ENCODE results near the gene GNB1.
A peak's percentile ranks its signal among the peaks of the same experiment; 100 is the strongest.
"Not testable (repeated sequence)": the region's sequence is repeated elsewhere in the genome, so short reads cannot be mapped to it uniquely, and the experiment has no call there.

GNB1 gene

DNA sequence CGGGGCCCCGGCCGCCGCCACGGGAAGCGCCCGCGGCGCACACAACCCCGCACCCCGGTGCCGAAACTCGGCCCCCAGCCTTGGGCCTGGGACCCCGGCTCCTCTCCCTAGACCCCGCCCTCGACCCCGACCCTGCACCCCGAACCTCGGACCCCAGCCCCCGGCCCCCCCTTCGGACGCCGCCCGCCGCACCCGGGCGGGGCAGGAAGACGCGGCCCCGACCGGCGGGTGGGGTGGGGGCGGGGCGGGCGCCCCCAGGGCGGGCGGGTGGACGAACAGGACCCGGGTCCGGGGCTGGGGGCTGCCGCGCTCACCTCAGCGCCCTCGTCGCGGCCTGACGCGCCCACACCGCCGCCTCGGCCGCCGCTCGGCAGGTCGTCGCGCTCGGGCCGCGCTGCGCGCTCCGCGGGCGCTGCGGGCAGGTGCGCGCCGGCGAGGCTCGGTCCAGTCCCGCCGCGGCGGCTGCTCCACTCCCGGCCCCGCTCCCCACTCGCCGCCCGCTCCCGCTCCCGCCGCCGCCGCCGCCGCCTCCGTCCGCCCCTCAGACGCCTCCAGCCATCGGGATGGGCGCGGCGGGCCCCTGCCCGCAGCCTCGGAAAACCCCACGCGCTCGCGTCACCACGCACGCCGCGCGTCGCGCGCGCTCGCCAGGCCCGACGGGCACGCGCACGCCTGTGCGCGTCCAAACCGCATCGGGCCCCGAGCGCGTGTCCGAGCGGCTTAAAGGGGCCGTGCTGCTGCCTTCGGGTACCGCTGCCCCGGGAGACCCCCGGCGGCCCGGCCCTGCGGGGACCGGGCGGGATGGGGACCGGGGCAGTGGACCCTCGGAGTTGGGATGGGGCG is at the start of gene GNB1:
GNB1 (minus strand) TSS at position 582 of the 843 bp plus-strand sequence. CDS start 65,634 bp downstream, outside the sequence.
- intact Hi-C loops (cut with DNase I), result loop anchor here (2.0 to 5.0 kb wide), 3 partner anchors 18 to 112 kb away; partner anchors contain the start of gene NADK
- peak; percentile 74 to 98 (median 83) for DNase-seq

GRCh38 chr1:1940123-1940425 is 49.2 kb upstream of the GNB1 start:
- intact Hi-C loops (cut with DNase I), result loop anchor here (5.0 kb wide), 1 partner anchor 102 kb away; no protein-coding TSS in a partner anchor
- DNase-seq, result peak in 1 of 10 donors; percentile 51

DNA sequence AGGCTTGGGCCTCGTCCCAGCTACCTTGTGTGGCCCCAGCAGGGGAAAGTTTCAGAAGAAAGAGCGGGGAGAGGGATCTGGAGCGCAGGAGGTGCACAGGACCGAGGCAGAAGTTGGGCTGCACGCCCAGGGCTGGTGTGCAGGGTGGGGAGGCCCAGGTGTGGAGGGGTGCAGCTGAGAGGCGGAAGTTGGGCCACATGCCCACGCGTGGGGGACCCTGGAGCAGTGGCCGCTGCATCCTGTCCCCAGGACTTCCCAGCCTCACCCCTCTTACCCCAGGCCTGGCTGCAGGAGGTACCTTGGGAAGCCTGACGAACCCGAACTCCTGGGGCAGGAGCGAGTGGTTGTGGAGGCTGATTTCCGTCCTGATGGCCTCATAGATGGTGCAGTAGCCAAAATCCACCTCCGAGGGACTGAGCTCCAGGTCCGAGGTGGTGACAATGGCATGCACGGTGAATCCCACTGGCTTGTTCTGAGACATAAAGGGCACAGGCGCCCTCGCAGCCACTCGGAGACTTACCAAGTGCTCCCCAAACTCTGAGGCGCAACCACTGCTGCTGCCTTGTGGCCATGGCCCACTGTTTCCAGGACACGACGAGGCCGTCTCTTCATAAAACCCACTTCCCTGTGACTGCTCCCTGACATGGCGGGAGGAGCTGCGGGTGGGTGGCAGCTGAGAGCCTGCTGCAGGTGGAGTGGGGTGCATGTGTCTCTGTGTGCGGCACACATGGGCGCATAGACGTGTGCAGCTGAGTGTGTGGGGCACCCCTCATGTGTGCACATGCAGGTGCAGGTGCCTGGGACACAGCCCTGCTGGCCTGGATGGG is 48.6 kb upstream of the GNB1 start:
- peak in 2 of 10 donors; percentile 50 to 77 for DNase-seq
- intact Hi-C loops (cut with DNase I), result loop anchor here (5.0 kb wide), 1 partner anchor 103 kb away; no protein-coding TSS in a partner anchor

DNA sequence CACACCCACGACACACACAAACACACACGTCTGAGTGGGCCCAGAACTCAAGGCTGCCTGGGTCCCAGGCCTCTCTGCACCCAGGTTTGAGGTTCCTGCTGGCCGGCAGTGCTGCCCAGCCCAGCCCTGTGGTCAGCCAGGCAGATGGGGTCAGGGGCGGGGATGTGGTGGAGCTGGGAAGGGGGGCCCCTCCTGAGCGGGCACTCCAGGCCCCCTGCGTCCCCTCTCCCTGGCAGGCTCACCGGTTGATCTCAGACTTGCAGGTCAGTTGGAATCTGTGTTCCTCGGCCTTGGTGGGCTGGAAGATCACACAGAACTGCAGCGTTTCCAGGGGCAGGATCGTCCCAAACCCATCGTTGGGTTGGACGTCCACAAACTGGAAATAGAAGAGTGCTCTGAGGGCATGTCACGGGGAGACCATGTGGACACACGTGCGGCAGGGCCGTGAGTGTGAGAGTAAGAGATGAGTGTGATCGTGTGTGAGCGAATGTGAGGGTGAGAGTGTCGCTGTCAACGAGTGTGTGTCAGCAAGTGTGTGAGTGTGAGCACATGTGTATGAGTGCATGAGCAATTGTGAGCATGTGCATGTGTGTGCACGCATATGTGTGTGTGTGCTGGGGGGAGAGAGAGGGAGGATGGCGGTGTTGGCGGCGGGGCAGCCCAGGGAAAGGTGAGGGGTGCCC is 47.9 kb upstream of the GNB1 start:
- intact Hi-C loops (cut with DNase I), result no loop called here
- DNase-seq, result peak in 2 of 10 donors; percentile 51 to 65

DNA sequence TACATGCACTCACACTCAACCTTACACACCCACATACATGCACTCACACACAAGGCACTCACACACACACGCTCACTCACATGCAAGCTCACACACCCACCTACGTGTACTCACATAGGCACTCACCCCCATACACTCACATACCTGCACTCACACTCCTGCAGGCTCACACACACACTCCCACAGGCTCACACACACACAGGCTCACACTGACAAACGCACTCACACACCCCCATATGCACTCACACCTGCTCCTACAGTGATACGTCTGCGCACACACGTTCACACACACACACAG is 47.3 kb upstream of the GNB1 start:
- intact Hi-C loops (cut with DNase I), result no loop called here
- DNase-seq, result no peak

DNA sequence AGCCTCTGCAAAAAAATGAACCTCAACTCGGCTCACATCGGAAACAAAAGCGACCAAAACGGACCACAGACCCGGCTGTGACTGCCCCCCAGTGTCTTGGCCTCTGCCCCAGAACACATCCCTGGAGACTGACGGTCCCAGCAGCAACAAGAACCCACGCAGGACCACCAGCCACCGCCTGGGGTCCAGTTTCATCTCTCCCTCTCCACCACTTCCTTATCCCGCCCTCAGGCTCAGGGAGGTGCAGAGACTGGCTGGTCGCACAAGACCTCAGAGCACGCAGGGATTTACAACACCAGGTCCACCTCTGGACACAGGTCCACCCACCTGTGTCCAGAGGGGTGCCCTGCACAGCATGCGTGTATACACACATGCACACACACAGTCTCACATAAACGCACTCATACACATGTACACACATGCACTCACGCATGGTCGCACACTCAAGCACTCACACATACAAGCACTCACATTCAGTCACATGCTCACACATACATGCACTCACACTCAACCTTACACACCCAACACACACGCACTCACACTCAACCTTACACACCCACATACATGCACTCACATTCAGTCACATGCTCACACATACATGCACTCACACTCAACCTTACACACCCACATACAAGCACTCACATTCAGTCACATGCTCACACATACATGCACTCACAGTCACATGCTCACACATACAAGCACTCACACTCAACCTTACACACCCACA is 46.8 kb upstream of the GNB1 start:
- DNase-seq, result peak in 2 of 10 donors; percentile 41 to 59
- intact Hi-C loops (cut with DNase I), result no loop called here

DNA sequence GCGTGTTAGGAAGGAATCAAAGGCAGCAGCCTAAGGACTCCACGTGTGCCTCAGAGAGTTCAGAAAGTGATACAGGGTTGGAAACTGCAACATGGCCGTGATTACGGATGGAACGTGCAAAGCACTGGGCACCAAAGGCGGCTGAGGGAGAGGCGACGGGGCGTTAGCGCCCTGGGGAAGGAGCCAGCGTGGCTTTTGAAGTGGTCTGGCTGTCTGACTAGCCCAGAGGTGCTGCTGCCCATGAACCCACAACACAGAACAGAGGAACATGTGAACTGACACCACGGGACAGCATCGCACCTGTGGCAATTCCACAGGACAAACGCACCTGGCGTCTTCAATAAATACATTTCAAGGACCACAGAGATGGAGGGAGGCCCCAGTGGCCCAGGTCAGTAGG is 46.2 kb upstream of the GNB1 start:
- intact Hi-C loops (cut with DNase I), result no loop called here
- DNase-seq, result peak in 1 of 10 donors; percentile 30

DNA sequence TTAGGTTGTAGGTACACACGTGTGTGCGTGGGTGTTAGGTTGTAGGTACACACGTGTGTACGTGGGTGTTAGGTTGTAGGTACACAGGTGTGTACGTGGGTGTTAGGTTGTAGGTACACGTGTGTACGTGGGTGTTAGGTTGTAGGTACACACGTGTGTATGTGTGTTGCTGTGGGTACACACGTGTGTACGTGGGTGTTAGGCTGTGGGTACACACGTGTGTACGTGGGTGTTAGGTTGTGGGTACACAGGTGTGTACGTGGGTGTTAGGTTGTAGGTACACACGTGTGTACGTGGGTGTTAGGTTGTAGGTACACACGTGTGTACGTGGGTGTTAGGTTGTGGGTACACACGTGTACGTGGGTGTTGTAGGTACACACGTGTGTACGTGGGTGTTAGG is 44.0 kb upstream of the GNB1 start:
- DNase-seq; intact Hi-C loops (cut with DNase I): not testable (repeated sequence)

DNA sequence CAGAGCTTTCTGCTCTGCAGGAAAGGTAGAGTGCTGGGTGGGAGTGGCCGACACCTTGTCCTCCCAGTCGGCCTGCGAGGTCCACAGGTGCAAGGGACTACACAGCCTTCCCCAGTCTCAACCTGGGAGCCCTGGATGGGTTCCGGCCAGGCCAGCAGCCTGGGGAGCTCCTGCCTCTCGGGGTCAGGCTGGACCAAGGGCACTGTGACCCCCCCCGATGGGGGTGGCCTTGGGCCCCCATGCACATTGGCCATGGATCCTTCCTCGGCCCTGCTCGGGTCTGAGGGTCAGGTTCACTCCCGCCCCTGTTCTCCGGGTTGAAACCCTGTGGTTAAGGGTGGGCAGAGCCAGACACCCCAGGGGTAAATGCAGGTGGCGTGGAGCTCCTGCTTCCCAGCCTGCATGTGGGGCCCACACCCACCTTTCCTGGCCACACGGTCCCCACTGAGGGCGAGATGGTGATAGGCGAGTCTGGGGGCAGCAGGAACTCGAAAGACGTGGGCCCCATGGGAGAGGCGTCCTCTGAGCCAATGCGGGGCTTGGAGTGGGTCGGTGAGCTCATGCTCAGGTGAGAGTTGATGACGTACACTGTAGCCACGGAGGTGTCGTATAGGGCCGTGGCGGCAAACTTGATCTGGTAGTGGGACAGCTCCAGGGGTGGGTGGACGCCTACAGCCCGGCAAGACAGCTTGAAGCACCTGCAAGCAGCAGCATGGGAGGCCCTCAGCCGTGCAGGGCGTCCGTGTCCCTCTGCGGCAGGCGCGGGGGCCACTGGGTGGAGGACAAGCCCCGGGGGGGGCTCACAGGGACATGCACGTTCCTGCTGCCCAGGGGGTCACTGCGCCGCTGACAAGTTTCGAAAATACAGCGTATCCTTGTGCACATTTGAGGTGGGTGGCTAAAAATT is 39.0 kb upstream of the GNB1 start:
- intact Hi-C loops (cut with DNase I), result no loop called here
- DNase-seq, result peak in 2 of 10 donors; percentile 70 to 83

- intact Hi-C loops (cut with DNase I), result no loop called here
- no peak for DNase-seq
Measured at GRCh38 chr1:1929102-1929638, 38.3 kb upstream of the GNB1 start.

DNA sequence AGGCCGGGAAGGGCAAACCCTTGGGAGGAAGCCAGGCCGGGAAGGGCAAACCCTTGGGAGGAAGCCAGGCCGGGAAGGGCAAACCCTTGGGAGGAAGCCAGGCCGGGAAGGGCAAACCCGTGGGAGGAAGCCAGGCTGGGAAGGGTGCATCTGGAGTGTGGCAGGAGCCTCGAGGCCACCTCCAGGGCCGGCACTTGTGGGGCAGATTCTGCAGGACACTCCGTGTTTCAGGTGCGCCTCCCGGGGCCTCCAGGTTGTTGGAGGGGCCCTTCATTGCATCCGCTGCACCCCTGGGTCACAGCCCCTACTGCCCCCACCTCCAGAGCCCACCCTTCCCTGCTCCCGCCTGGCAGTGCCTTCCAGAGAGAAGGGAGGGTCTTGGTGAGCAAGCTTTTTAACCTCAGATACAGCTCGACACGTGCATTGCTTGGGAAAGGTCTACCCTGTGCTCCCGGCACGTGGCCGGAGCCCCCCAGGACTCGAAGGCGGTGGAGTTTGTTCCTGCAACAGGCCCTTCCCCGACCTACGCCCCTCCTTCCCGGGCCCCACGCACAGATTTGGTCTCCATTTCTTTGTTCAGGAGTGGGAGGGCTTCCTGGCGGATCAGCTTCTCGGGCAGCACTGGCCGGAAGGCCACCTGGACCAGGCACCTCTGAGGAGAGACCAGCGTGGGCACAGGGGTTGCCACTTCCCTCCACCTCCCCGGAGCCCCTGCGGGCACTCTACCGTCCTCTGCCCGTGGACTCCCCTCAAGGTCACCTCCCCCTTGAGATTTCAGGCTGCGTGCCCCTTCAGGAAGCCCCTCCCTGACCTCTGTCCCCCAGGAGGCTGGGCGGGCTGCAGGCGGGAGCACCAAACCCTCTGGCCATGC is 37.6 kb upstream of the GNB1 start:
- intact Hi-C loops (cut with DNase I), result no loop called here
- peak in 2 of 10 donors; percentile 73 to 76 for DNase-seq

GRCh38 chr1:1927751-1928150 is 36.9 kb upstream of the GNB1 start:
- DNase-seq, result peak in 2 of 10 donors; percentile 56 to 76
- intact Hi-C loops (cut with DNase I), result no loop called here

DNA sequence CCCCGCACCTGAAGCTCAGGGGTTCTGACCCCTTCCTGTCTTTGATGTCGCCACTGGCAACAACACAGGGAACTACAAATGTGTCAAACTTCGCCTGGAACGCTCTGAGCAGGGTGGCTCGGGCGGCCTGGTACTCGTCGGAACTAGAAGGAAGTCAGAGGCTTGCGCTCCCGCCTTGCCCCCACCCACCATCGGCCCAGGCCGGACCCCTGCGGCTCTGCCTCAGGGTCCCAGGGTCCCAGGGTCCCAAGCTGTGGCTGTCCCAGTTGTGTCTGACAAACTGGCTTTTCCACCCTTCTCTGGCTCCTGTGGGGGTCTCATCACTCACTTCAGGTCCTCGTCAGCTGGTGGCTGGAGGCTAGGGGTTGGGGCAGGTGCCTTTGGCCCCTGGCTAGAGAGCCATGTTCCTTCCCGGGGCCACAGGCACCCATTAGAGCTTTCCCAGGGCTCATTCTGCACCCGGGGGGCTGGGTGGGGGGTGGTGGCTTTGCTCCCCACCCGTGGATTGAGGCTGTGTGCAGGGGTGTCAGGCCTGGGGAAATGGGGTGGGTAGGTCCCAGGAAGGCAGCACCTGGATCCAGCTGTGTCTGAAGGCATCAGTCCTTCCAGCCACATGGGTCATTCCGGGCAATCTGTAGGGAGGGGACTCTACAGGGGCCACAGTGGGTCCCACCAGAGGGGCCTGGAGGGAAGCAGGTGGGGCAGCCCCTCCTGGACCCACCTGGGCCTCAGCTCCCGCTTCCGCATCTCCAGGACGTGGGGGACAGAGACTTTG is 36.2 kb upstream of the GNB1 start:
- peak in 2 of 10 donors; percentile 40 to 77 for DNase-seq
- intact Hi-C loops (cut with DNase I), result no loop called here

DNA sequence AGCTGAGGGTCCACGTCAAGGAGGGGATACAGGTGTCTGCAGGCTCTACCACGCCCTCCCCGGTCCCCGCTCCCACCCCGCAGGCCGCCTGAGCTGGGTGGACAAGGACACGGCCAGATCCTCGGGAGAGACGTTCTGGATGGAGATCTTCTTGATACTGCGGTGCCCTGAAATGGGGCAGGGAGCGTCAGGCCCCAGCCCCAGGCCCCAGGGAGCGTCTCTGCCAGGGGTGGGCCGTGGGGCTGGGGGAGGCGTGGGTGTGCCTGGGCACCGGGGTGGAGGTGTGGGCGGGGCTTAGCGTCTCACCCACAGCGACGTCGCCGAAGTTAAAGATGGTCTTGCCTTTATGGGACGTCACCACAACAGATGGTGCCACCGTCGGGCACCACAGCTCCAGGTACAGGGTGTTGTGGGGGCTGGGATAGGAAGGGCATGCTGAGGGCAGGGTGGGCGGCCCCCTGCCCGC is 35.5 kb upstream of the GNB1 start:
- DNase-seq, result peak in 1 of 10 donors; percentile 62
- intact Hi-C loops (cut with DNase I), result no loop called here

DNA sequence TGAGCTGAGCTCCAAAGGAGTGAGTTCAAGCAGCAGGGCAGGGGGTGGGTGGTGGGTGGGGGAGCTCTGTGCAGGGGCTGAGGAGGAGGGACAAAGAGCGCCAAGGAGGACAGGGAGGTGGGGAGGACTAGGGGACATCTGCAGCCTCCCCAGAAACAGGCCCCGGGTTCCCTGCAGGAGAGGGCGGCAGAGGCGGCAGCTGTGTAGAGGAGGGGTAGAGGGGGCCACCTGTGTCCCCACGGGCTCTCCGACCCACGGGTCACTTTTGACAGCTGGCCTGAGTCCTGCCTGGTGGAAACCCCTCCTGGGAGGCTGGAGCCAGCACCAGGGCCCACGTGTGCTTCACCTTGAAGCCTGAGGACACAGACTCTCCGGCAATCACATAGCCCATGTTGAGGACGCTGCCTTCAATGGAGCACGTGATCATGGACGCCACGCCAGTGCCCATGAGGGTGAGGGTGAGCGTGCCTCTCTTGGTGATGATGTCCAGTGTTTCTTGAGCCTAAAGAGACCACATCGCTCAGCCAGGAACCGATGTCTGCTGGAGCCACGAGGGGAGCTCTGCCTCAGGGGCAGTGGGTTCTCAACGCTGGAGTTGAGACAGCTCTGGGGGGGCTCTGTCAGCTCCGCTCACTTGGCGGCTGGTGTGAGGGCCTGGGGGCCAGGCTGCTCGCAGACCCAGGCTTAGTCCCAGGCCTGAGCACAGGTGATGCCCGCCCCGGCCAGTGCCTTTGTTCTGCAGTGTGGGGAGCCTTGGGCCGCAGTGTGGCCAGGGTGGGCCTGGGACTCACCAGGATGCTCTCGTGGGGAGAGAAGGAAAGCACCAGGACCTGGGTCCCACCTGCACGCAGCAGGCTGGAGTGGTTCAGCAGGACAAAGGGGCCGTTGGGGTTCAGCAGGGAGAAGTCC is 34.8 kb upstream of the GNB1 start:
- no peak for DNase-seq
- intact Hi-C loops (cut with DNase I), result no loop called here

- intact Hi-C loops (cut with DNase I), result no loop called here
- no peak for DNase-seq
Measured at GRCh38 chr1:1924849-1925248, 34.0 kb upstream of the GNB1 start.
